HCEC 1CT (cell line): Measurements from ENCODE around the gene SCG3.

Source experiments
- DNase-seq: peaks from one replicate; pipeline ENCODE4 v3.0.0-alpha.2; 2017

Gene SCG3

GRCh38 chr15:51765751-51766150 is 84.4 kb downstream of the SCG3 start:
- no peak for DNase-seq

- DNase-seq: no peak
Measured at GRCh38 chr15:51766341-51766740, 85.0 kb downstream of the SCG3 start.

DNA sequence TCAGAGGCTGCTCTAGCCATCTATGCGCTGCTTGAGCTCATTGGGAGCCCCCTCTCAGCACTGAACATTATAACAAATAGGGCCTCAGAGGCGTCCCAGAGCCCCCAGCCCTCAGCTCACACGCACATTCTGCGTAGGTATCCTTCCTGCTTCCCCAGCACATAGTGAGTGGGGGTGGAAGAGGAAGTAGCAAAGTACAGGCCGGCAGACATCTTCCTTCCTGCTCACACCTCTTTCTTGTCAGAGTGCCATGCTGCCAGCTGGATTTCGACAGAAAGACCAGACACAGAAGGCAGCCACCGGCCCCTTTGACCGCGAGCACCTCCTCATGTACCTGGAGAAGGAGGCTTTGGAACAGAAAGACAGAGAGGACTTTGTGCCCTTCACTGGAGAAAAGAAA is 86.7 kb downstream of the SCG3 start:
- DNase-seq: no peak
